A673 (cell line): ENCODE results near the gene DCTN5. TPM values are rescaled to one million over a fixed set of nuclear protein-coding genes. Genes with fewer than 3 reads are reported as not detected.

ENCODE experiments used
- BruUV-seq: library from RNA; stranded (reverse); fragments of 400-500 nt; replicated peaks from 2 replicates; lab custom pipeline; 2021; lab: Mats Ljungman, UMichigan
- CTCF ChIA-PET: fragments of 300-600 bp; sonication (Branson Sonifier 250); formaldehyde crosslinking; loops from one replicate; lab custom pipeline; 2022; ENCODE audit warnings: antibody characterized with exemption; lab: Charles Lee
- POLR2A ChIA-PET: fragments of 300-600 bp; sonication (Branson Sonifier 250); formaldehyde crosslinking; loops from one replicate; lab custom pipeline; 2022; ENCODE audit warnings: antibody characterized with exemption; ENCODE audit not compliant: low non-redundant PET; lab: Charles Lee
- DNase-seq: peaks from one replicate; pipeline ENCODE4 v3.0.0-alpha.2; 2015; ENCODE audit warnings: low spot score
- H3K27ac ChIP-seq: fragments of 200-600 bp; sonication (generic); 2 replicates; pipeline ENCODE4 v1.5.1; 2016; ENCODE audit warnings: mixed run types, low read depth, mild to moderate bottlenecking, mixed read lengths, antibody characterized with exemption, low read length; ENCODE audit not compliant: poor library complexity, severe bottlenecking
- H3K27me3 ChIP-seq: fragments of 200-600 bp; sonication (generic); replicated peaks from 2 replicates; pipeline ENCODE4 v1.6.1; 2017; ENCODE audit warnings: mixed run types, low read depth, mild to moderate bottlenecking, mixed read lengths, antibody characterized with exemption, low read length; ENCODE audit not compliant: insufficient read depth, poor library complexity
- H3K36me3 ChIP-seq: fragments of 200-600 bp; sonication (generic); 2 replicates; pipeline ENCODE4 v1.6.1; 2016; ENCODE audit warnings: mixed run types, mild to moderate bottlenecking, mixed read lengths, antibody characterized with exemption, low read length; ENCODE audit not compliant: insufficient read depth, poor library complexity, severe bottlenecking
- H3K4me1 ChIP-seq: fragments of 200-600 bp; sonication (generic); 2 replicates; pipeline ENCODE4 v1.6.1; 2017; ENCODE audit warnings: mixed run types, mild to moderate bottlenecking, mixed read lengths, antibody characterized with exemption, low read length; ENCODE audit not compliant: insufficient read depth, poor library complexity, severe bottlenecking
- H3K4me3 ChIP-seq: fragments of 200-600 bp; sonication (generic); 2 replicates; pipeline ENCODE4 v1.5.1; 2016; ENCODE audit warnings: low read depth, mixed run types, mild to moderate bottlenecking, mixed read lengths, low read length; ENCODE audit not compliant: poor library complexity, severe bottlenecking
- H3K9me3 ChIP-seq: fragments of 200-600 bp; sonication (generic); 2 replicates; pipeline ENCODE4 v1.6.1; 2016; ENCODE audit warnings: mixed run types, low read depth, mild to moderate bottlenecking, mixed read lengths, antibody characterized with exemption, low read length; ENCODE audit not compliant: poor library complexity, severe bottlenecking
- EZH2 ChIP-seq: fragments of 200-600 bp; sonication (generic); IDR thresholded peaks from 2 replicates; pipeline ENCODE4 v1.6.1; 2017; ENCODE audit warnings: borderline replicate concordance, low read depth, mild to moderate bottlenecking, mixed read lengths, antibody characterized with exemption, low read length; ENCODE audit not compliant: poor library complexity, severe bottlenecking
- intact Hi-C: fragments of 100-400 bp; cut with micrococcal nuclease; formaldehyde crosslinking; loops from one replicate; pipeline ENCODE4 v1.10.0; 2022; ENCODE audit not compliant: unreplicated experiment
- total RNA-seq: library from RNA; stranded (reverse); gene quantifications from 2 replicates; pipeline ENCODE4 v1.2.3, GENCODE V29; 2021
- TF ChIP-seq, protein P1 (sequence below): fragments of 300-800, 200-600 bp; sonication (generic); conservative IDR thresholded peaks from 2 replicates; pipeline ENCODE4 v1.5.1; 2017; ENCODE audit warnings: low read depth, mild to moderate bottlenecking, antibody characterized with exemption, low read length, moderate library complexity, mixed read lengths

The DCTN5 gene
- total RNA-seq, 1 experiment from 2014 or later = 95.1 TPM

- peak within 1 kb of the TSS; percentile 91 for H3K27ac ChIP-seq
- intact Hi-C loops = no loop called here
- no peaks in the 10 kb centered on the region for H3K9me3 ChIP-seq
These were observed 45.1 kb upstream of the DCTN5 start, which contains the start of gene NDUFAB1 for GRCh38 chr16:23595951-23596720. NDUFAB1 (minus strand) TSS chr16:23596316; CDS start chr16:23596290, 26 bp downstream.

GRCh38 chr16:23597003-23597756, 44.1 kb upstream of the DCTN5 start:
- BruUV-seq = no TSS peak
- peak; percentile 70 for DNase-seq
- Histone ChIP-seq H3K4me1 (peaks cover 8% of the 10 kb centered on the region), H3K27me3 (no peaks in the 10 kb centered on the region), H3K36me3 (peaks cover 18% of the 10 kb centered on the region), H3K4me3 (no peak overlapping the region), H3K9me3 (no peaks in the 10 kb centered on the region), H3K27ac (no peak overlapping the region)
- TF ChIP-seq, protein P1, sequence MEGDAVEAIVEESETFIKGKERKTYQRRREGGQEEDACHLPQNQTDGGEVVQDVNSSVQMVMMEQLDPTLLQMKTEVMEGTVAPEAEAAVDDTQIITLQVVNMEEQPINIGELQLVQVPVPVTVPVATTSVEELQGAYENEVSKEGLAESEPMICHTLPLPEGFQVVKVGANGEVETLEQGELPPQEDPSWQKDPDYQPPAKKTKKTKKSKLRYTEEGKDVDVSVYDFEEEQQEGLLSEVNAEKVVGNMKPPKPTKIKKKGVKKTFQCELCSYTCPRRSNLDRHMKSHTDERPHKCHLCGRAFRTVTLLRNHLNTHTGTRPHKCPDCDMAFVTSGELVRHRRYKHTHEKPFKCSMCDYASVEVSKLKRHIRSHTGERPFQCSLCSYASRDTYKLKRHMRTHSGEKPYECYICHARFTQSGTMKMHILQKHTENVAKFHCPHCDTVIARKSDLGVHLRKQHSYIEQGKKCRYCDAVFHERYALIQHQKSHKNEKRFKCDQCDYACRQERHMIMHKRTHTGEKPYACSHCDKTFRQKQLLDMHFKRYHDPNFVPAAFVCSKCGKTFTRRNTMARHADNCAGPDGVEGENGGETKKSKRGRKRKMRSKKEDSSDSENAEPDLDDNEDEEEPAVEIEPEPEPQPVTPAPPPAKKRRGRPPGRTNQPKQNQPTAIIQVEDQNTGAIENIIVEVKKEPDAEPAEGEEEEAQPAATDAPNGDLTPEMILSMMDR = peak; percentile 50
- TF ChIP-seq EZH2 = no peak
- POLR2A ChIA-PET = interaction anchor here (0.5 to 0.8 kb wide), 3 partner anchors 40 to 124 kb away, joined by 3 to 6 read pairs (median 6); partner anchors contain the start of genes EARS2 and UBFD1
- intact Hi-C loops = no loop called here
- CTCF ChIA-PET = interaction anchor here (0.6 kb wide), 2 partner anchors 87 to 400 kb away, joined by 3 to 5 read pairs; no protein-coding TSS in a partner anchor

More at GRCh38 chr16:23595951-23596720, 45.1 kb upstream of the DCTN5 start, which contains the start of gene NDUFAB1:
- peaks cover 8% of the 10 kb centered on the region for H3K4me1 ChIP-seq
- ChIA-PET CTCF (interaction anchor here (0.6 kb wide), 1 partner anchor 86 kb away, joined by 5 read pairs; no protein-coding TSS in a partner anchor), POLR2A (interaction anchor here (0.6 to 0.8 kb wide), 2 partner anchors 39 to 111 kb away, joined by 6 read pairs; partner anchors contain the start of genes EARS2 and UBFD1)
- TF ChIP-seq, protein P1 = peak; percentile 88
- TF ChIP-seq EZH2 = no peak
- peak; percentile 95 for DNase-seq
- no peaks in the 10 kb centered on the region for H3K27me3 ChIP-seq
- BruUV-seq = no TSS peak
- H3K36me3 ChIP-seq = peaks cover 24% of the 10 kb centered on the region
- peak within 1 kb of the TSS; percentile 89 for H3K4me3 ChIP-seq

- Histone ChIP-seq H3K27ac (no peak overlapping the region), H3K4me3 (no peak overlapping the region), H3K9me3 (no peaks in the 10 kb centered on the region), H3K4me1 (no peaks in the 10 kb centered on the region), H3K27me3 (no peaks in the 10 kb centered on the region), H3K36me3 (peaks cover 17% of the 10 kb centered on the region)
- ChIA-PET CTCF (no interaction called here), POLR2A (no interaction called here)
- intact Hi-C loops = no loop called here
- BruUV-seq = no TSS peak
- TF ChIP-seq, protein P1 = no peak
- TF ChIP-seq EZH2 = no peak
- no peak for DNase-seq
These were observed 33.5 kb upstream of the DCTN5 start for GRCh38 chr16:23607726-23608125.
